Keratinocyte (primary cell): ENCODE measurements around the gene RABGAP1. TPM values are rescaled to one million over a fixed set of nuclear protein-coding genes. Genes with fewer than 3 reads are reported as not detected.

Experiments
- DNase-seq: peaks from one replicate; pipeline ENCODE4 v3.0.0-alpha.2; 2011; ENCODE audit warnings: low read depth, missing footprints, low spot score
- FAIRE-seq: peaks from 2 replicates; lab custom pipeline; 2011; peaks lifted over from hg19 to GRCh38; lab: Jason Lieb, UNC
- H2AFZ ChIP-seq: 2 replicates; pipeline ENCODE4 v1.6.0; 2012; ENCODE audit warnings: low read length, control low read depth, inconsistent platforms; ENCODE audit not compliant: control insufficient read depth
- H3K27ac ChIP-seq: 2 replicates; pipeline ENCODE4 v1.5.1; 2011; ENCODE audit warnings: low read length; ENCODE audit not compliant: control insufficient read depth, insufficient read depth
- H3K27me3 ChIP-seq: 3 replicates; pipeline ENCODE4 v1.6.0; 2011; ENCODE audit warnings: low read length; ENCODE audit not compliant: control insufficient read depth, insufficient read depth; ENCODE audit errors: extremely low read depth
- H3K36me3 ChIP-seq, 2 experiments: 2 replicates in 1 of 2; 3 replicates in 1 of 2; pipeline ENCODE4 v1.5.1; 2011; ENCODE audit warnings: low read length in 2 of 2, mild to moderate bottlenecking in 1 of 2; ENCODE audit not compliant: control insufficient read depth in 2 of 2, insufficient read depth in 2 of 2; ENCODE audit errors: extremely low read depth in 1 of 2
- H3K4me1 ChIP-seq: 3 replicates; pipeline ENCODE4 v1.5.1; 2011; ENCODE audit warnings: low read length; ENCODE audit not compliant: control insufficient read depth, insufficient read depth; ENCODE audit errors: extremely low read depth
- H3K4me2 ChIP-seq: 3 replicates; pipeline ENCODE4 v1.6.0; 2011; ENCODE audit warnings: low read depth, low read length; ENCODE audit not compliant: control insufficient read depth, insufficient read depth; ENCODE audit errors: extremely low read depth
- H3K4me3 ChIP-seq, 3 experiments: fragments of 200-600 bp in 1 of 3; sonication (generic) in 1 of 3; 2 replicates in 2 of 3; 3 replicates in 1 of 3; pipeline ENCODE4 v1.5.1; 2011 to 2016; ENCODE audit warnings: low read length in 3 of 3, mild to moderate bottlenecking in 3 of 3, control low read depth in 2 of 3, inconsistent platforms in 1 of 3, low read depth in 1 of 3, mixed read lengths in 1 of 3, mixed run types in 1 of 3, moderate library complexity in 1 of 3; ENCODE audit not compliant: control insufficient read depth in 2 of 3, insufficient read depth in 2 of 3; ENCODE audit errors: extremely low read depth in 1 of 3
- H3K79me2 ChIP-seq: 2 replicates; pipeline ENCODE4 v1.6.0; 2012; ENCODE audit warnings: low read length; ENCODE audit not compliant: control insufficient read depth, insufficient read depth
- H3K9ac ChIP-seq: 3 replicates; pipeline ENCODE4 v1.6.0; 2011; ENCODE audit warnings: low read length; ENCODE audit not compliant: control insufficient read depth, insufficient read depth; ENCODE audit errors: extremely low read depth
- H3K9me1 ChIP-seq: 3 replicates; pipeline ENCODE4 v1.6.0; 2011; ENCODE audit warnings: low read length; ENCODE audit not compliant: control insufficient read depth, insufficient read depth; ENCODE audit errors: extremely low read depth
- H3K9me3 ChIP-seq: 2 replicates; pipeline ENCODE4 v1.5.1; 2012; ENCODE audit warnings: low read depth, low read length; ENCODE audit not compliant: control insufficient read depth
- H4K20me1 ChIP-seq: 3 replicates; pipeline ENCODE4 v1.6.0; 2011; ENCODE audit warnings: low read length; ENCODE audit not compliant: control insufficient read depth, insufficient read depth; ENCODE audit errors: extremely low read depth
- EZH2 ChIP-seq: IDR thresholded peaks from one replicate; pipeline ENCODE4 v1.6.1; 2012; ENCODE audit warnings: inconsistent platforms, mild to moderate bottlenecking, low read length, moderate library complexity
- dilution Hi-C: fragments of 300-500 bp; cut with MboI; formaldehyde crosslinking; loops from one replicate; pipeline ENCODE4 v1.7.0; 2020; ENCODE audit warnings: low sequenced_read_pairs; ENCODE audit not compliant: extremely low pct_ligation_motif_present
- polyA plus RNA-seq, 5 experiments: library from polyadenylated mRNA; depleted of rRNA in 3 of 5; stranded (reverse) in 3 of 5; stranded (forward) in 1 of 5; unstranded in 1 of 5; fragments of >200 nt; gene quantifications; 1 replicate in 1 of 5; 2 replicates in 3 of 5; 3 replicates in 1 of 5; pipeline versions ENCODE4 v1.2.1 to v1.2.3, GENCODE V29; 2011 to 2012; ENCODE audit warnings: missing spikeins in 2 of 5, low read depth in 1 of 5, low replicate concordance in 1 of 5
- TF ChIP-seq, protein P1 (sequence below), 3 experiments: IDR thresholded peaks in 1 of 3; conservative IDR thresholded peaks in 1 of 3; optimal IDR thresholded peaks in 1 of 3; 2 replicates in 2 of 3; 3 replicates in 1 of 3; pipeline versions ENCODE3 to v1.5.1; 2011; ENCODE audit warnings: low read length in 3 of 3, mild to moderate bottlenecking in 3 of 3, moderate library complexity in 2 of 3, control low read depth in 1 of 3, inconsistent platforms in 1 of 3; ENCODE audit not compliant: insufficient read depth in 2 of 3; ENCODE audit errors: extremely low read depth in 1 of 3

RABGAP1 gene
- polyA plus RNA-seq, 1 donor (not counting 4 experiments of a cell fraction or from before 2014, with no cell fraction given), result 40.6 TPM

DNA sequence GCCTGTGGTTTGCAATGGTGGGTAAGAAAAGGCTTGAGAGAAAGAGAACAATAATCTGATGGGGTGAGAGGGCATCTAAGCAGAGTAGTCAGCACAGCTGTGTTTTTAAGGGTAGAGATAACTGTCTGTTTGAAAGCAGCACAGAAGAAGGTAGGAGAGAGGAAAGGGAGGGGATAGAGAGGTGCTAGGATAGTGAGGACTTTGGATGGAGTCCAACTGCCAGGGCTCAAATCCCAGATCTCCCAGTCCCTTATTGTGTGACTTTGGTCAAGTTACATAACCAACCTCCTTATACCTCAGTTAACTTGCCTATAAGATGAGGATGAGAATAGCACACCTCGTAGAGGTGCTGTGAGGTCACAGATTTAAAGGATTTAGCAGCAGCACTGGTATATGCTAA lies 148.2 kb downstream of the RABGAP1 start:
- FAIRE-seq, result no peak
- Histone ChIP-seq H3K27ac (no peak overlapping the region), H3K79me2 (no peaks in the 10 kb centered on the region), H3K36me3 (peaks cover 13 to 21% of the 10 kb centered on the region in 2 experiments), H3K4me3 (no peak overlapping the region), H3K9me3 (no peaks in the 10 kb centered on the region), H3K4me2 (no peak overlapping the region), H3K9ac (no peak overlapping the region), H2AFZ (no peak overlapping the region), H4K20me1 (no peaks in the 10 kb centered on the region), H3K9me1 (no peaks in the 10 kb centered on the region), H3K27me3 (no peaks in the 10 kb centered on the region), H3K4me1 (no peaks in the 10 kb centered on the region)
- no peak for DNase-seq
- dilution Hi-C loops, result no loop called here
- no peak for TF ChIP-seq EZH2

DNA sequence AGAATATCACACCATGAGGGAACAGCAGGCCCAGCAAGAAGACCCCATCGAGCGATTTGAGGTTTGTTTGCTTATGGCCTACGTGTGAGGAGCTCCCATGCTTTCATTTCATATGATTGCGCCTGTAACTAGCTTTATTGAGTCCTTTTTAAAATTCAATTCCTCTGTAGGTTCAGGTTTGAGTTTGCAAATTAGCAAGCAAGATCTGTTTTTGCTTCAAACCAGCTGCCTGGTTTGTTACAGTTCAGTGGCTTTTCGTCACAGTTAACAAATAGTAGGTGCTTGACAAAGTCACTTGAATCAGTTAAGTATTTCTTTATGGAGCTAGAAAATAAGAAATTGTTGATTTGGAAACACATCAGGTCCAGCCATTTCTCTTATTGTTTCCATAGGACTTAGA lies 149.0 kb downstream of the RABGAP1 start:
- FAIRE-seq, result no peak
- Histone ChIP-seq H3K36me3 (peaks cover 13 to 20% of the 10 kb centered on the region in 2 experiments), H3K27me3 (no peaks in the 10 kb centered on the region), H3K4me3 (no peak overlapping the region), H3K27ac (no peak overlapping the region), H3K9me3 (no peaks in the 10 kb centered on the region), H3K79me2 (no peaks in the 10 kb centered on the region), H3K4me1 (no peaks in the 10 kb centered on the region), H4K20me1 (no peaks in the 10 kb centered on the region), H3K9me1 (no peaks in the 10 kb centered on the region), H3K4me2 (no peak overlapping the region), H2AFZ (no peak overlapping the region), H3K9ac (no peak overlapping the region)
- TF ChIP-seq EZH2, result no peak
- TF ChIP-seq, protein P1, sequence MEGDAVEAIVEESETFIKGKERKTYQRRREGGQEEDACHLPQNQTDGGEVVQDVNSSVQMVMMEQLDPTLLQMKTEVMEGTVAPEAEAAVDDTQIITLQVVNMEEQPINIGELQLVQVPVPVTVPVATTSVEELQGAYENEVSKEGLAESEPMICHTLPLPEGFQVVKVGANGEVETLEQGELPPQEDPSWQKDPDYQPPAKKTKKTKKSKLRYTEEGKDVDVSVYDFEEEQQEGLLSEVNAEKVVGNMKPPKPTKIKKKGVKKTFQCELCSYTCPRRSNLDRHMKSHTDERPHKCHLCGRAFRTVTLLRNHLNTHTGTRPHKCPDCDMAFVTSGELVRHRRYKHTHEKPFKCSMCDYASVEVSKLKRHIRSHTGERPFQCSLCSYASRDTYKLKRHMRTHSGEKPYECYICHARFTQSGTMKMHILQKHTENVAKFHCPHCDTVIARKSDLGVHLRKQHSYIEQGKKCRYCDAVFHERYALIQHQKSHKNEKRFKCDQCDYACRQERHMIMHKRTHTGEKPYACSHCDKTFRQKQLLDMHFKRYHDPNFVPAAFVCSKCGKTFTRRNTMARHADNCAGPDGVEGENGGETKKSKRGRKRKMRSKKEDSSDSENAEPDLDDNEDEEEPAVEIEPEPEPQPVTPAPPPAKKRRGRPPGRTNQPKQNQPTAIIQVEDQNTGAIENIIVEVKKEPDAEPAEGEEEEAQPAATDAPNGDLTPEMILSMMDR (optimal IDR thresholded peaks at IDR 0.05 in 1 of 3, IDR thresholded peaks at IDR 0.05 in 1 of 3, conservative IDR thresholded peaks at IDR 0.05 in 1 of 3; ENCODE audit: extremely low read depth in 1 of 3, insufficient read depth in 2 of 3, low read length in 3 of 3), result no peak
- DNase-seq, result no peak
- dilution Hi-C loops, result no loop called here
